DMS53 treated with DMSO at 0.1 percent for 48 hours (cell line): ENCODE results near the gene ENAH.
"Not testable (repeated sequence)": the region's sequence is repeated elsewhere in the genome, so short reads cannot be mapped to it uniquely, and the experiment has no call there.

Experiments
- DNase-seq: peaks from one replicate; lab custom pipeline; 2025; ENCODE audit not compliant: unreplicated experiment; lab: John Stamatoyannopoulos, UW

ENAH gene

DNA sequence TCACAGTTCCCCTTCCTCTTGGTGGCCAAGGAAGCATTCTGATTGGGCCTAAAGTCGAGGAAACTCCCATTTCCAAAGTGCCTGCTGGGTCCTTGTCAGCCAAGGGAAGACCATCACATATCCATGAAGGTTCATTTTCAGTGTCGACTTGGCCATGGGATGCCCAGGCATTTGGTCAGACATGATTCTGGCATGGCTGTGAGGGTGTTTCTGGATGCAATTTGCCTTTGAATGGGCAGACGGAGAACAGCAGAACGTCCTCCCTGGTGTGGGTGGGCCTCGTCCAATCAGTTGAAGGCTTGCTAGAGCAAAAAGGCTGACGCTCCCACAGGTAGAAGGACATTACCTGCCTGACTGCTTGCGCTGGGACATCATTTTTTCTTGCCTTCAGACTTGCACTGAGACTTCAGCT lies 176.8 kb downstream of the ENAH start:
- DNase-seq, result no peak

DNA sequence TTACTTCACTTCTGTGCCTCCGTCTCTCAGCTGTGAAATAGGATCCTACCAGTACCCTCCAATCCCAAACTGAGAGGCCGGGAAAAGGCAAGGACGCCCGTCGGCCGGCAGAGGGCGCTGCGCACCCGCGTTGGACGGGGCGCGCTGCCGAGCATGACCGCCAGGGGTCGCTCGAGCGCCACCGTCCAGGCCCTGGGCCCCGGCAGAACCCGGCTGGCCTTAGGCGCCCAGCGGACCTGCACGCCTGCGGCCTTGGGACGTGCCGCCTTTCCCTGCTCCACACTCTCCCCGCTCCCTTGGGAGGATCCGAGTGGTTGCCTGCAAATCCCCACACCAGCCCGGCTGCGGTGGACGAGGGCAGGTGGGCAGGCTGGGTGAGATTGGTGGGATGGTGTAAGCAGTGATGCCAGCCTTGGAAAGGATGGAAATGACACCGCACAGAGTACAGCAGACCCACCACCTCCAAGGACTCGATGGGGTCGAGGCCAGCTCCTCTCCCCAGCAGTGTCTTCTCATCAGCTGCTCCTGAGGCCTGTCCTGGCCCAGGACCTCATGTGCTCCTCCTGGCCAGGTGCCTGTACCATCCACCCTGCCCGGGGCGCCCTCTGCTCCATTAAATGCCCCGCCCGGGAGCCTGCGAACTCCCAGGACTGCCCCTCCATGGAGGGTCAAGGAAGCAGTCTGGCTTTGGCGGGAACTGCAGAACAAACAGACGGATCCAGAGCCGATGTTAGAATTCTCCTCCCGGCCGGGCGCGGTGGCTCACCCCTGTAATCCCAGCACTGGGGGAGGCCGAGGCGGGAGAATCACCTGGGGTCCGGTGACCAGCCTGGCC lies 177.7 kb downstream of the ENAH start:
- DNase-seq, result peak; percentile 66

- DNase-seq, result no peak
Measured at GRCh38 chr1:225474439-225474985, 178.4 kb downstream of the ENAH start.

GRCh38 chr1:225473676-225474438 lies 179.1 kb downstream of the ENAH start:
- not testable (repeated sequence) for DNase-seq

GRCh38 chr1:225473266-225473665 lies 179.7 kb downstream of the ENAH start:
- not testable (repeated sequence) for DNase-seq

GRCh38 chr1:225471453-225472301 lies 181.2 kb downstream of the ENAH start:
- DNase-seq, result no peak

DNA sequence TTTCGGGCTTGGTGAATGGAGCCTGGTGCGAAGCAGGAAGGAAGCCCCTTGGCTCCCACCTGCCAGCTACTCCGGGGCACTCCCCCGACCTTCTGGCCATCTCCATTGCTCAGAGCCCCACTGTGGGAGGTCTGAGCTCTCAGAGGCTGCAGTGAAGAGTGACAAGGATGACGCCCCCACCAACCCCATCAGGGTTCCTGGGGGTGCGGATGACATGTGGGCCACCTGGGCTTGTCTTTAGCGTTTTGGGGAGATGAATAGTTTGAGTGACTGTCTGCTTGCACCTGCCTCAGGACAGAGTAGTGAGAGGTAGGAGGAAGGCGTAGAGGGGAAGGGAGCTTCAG lies 181.8 kb downstream of the ENAH start:
- no peak for DNase-seq

- DNase-seq, result no peak
Measured at GRCh38 chr1:225470211-225471108, 182.5 kb downstream of the ENAH start.

- DNase-seq, result no peak
Measured at GRCh38 chr1:225469051-225469450, 183.9 kb downstream of the ENAH start.

- DNase-seq, result no peak
Measured at GRCh38 chr1:225468270-225469020, 184.5 kb downstream of the ENAH start.

DNA sequence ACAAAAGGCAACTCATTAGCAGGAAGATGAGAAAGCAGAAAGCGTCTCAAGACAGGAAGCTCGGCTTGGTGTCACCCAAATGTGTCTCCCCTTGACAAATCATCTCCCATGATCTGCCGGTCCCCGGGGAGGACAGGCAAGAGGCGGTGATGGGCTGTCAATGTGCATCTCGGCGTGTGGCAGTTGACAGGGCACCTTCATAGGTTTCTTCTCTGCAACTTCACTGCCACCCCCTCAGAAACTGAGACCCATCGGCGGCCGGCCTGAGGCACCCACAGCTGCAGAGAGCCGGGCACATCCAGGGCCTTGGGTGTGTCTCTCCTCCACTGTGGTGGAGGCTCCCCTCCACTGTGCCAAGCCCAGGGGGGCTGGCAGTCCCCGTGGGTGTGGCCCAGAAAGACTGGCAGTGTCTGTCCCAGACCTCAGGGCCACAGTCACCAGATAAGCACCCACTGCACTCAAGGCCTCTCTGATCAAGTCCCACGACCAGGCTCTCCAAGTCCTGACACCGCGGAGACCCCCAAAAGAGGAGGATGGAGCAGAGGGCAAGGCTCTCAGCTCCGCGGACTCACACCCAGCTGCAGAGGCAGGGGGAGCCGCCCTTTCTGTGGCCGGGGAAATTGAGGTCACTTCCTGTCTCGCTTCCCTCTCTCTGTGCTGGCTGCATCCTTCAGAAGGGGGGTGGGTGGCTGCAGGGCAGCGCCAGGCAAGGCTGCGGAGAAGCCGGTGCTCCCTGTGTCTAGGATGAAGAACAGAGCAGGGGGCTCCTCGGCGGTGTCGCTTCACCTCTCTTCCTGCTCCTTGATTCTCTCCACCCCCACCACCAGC lies 185.5 kb downstream of the ENAH start:
- no peak for DNase-seq

- DNase-seq, result no peak
Measured at GRCh38 chr1:225466848-225467192, 186.1 kb downstream of the ENAH start.

GRCh38 chr1:225465793-225466517 lies 187.0 kb downstream of the ENAH start:
- DNase-seq, result no peak

- DNase-seq, result no peak
Measured at GRCh38 chr1:225464851-225465792, 187.8 kb downstream of the ENAH start.

DNA sequence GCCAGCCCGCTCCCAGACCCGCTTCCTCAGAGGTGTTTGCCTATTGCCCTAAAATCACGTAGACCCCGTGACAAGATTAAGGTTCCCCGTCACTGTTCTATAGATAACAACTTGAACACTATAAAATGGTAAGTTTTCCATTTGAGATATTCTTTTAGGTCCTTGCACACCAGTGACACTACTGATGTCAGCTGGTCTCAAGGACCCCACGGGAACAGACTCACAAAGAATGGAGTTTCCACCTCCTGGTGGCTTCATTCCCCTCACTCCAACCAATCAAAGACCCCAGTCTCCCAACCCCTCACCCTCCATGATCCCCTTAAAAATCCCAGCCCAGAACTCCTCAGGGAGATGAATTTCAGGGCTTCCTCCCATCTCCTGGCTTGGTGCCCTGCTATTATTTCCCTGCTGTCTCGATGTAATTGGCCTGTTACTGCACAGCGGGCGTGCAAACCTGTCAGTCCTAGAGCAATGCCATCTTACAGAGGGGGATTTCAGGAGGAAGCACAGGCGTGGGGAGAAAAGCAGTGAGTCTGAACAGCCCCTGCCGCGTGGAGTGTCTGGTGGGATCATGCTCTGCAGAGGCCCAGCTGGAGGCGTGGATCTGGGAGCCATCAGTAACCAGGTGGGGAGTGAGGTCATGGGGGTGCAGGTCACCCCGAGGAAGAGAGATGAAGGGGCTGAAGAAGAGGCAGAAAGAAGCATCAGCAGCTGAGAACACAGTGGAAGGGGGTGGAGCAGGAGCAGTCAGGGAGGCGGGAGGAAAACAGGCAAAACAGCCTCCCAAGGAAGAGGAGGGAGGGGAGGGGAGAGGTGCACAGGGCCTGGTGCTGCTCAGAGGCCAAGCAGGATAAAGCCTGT lies 190.0 kb downstream of the ENAH start:
- no peak for DNase-seq

- no peak for DNase-seq
Measured at GRCh38 chr1:225462429-225462713, 190.6 kb downstream of the ENAH start.
